GM18517 (cell line): ENCODE measurements around the gene TRIM17.

Experiments
- ATAC-seq: cut with Tn5 transposase; IDR thresholded peaks from one replicate; pipeline ENCODE4 v1.9.1; 2021; ENCODE audit warnings: mild to moderate bottlenecking, moderate library complexity; ENCODE audit not compliant: unreplicated experiment

The TRIM17 gene

DNA sequence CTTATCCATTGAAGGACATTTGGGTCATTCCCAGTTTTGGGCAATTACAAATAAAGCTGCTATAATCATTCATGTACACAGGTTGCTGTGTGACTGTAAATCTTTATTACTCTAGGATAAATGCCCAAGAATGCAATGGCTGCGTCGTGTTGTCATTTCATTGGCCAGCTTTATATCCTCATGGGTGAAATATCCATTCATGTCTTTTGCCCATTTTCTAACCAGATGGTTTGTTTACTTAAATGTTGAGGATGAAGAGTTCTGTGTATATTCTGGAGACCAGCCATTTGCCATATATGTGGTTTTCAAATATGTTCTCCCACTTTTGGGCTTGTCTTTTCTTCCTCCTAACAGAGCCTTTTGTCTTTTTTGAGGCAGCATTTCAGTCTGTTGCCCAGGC lies 35.3 kb downstream of the TRIM17 start:
- ATAC-seq, result no peak

DNA sequence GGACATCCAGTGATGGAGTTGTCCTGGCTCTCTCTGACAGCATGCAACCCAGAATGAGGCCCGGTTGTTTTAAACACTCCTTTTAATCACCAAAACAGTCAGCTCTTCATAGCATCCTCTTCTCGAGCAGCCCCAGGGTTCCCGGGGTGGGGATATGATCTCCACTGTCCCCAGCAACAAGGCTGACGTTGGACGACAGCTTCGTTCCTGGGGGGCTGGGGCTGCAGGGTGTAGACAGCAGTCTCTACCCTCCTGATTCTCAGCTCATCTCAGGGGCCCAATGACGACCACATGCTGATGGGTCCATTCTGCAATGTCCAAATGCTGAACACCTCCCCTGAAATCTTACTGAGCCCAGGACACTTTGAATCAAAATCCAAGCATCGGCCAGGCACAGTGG lies 37.0 kb downstream of the TRIM17 start:
- ATAC-seq, result no peak

DNA sequence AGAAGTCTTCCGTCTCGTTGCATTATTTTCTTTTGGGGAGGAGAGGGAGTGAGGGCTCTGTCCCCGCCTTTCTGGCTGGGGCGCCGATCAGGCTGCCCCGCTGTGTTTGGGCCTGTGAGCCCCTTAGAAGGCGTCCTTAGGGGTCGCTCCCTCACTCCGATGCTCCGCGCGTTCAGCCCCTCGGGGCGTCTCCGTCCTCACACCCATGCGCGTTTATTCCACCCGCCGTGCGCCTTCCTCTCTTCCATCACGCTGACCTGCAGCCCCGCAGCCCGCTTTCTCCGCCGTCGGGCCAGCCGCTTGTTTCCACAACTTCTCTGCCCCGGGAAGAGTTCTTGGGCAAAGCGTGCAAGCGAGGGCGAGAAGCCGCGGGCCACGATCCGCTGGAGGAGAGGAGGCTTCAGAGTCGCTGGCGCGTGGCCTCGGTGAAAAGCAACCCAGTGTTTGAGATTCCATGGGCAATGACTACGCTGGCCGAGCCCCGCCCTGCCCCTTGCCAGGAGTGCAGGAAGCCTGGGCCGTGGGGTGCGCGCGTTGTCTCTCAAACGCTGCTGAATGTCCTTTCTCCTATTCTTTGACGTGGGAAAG lies 37.7 kb downstream of the TRIM17 start:
- ATAC-seq, result no peak

DNA sequence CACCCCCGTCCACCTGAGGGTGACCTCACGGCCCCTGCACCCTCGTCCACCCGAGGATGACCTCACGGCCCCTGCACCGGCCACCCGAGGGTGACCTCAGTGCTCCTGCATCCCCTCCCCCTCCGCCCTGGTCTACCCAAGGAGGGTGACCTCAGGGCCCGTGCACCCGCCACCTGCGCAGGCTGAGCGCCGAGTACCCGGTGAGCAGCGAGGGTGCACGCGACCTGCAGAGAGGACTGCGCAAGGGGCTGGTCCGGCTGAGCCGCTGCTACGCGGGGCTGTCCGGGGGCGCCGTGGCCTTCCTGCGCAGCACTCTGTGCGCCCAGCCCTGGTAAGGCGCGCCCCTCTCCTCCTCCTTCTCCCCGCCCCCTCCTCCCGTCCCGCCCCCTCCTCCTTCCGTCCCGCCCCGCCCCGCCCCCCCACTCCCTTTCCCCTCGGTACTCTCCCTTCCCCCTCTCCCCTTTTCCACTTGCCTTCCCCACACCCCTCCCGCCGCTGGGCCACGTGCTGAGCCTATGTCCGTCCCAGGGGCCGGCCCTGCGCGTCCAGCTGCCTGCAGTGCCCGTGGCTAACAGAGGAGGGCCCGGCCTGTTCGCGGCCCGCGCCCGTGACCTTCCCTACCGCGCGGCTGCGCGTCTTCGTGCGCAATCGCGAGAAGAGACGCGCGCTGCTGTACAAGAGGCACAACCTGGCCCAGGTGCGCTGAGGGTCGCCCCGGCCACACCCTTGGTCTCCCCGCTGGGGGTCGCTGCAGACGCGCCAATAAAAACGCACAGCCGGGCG lies 38.4 kb downstream of the TRIM17 start:
- ATAC-seq, result no peak

DNA sequence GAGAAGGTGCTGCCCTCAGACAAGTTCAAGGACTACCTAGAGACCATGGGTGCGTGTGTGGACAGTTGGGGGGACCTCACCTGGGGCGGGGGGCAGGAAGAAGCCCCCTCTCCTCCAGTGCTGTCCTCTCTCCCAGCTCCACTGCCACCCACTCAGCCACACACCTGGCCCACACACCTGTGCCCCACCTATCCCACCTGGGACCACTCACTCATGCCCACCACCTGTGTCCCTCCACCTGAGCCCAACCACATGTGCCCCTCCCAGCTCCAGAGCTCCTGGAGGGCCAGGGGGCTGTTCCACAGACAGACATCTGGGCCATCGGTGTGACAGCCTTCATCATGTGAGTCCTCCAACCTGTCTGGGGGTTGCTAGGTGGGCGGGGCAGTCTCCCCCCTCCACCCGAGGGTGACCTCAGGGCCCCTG lies 39.0 kb downstream of the TRIM17 start:
- ATAC-seq, result no peak

DNA sequence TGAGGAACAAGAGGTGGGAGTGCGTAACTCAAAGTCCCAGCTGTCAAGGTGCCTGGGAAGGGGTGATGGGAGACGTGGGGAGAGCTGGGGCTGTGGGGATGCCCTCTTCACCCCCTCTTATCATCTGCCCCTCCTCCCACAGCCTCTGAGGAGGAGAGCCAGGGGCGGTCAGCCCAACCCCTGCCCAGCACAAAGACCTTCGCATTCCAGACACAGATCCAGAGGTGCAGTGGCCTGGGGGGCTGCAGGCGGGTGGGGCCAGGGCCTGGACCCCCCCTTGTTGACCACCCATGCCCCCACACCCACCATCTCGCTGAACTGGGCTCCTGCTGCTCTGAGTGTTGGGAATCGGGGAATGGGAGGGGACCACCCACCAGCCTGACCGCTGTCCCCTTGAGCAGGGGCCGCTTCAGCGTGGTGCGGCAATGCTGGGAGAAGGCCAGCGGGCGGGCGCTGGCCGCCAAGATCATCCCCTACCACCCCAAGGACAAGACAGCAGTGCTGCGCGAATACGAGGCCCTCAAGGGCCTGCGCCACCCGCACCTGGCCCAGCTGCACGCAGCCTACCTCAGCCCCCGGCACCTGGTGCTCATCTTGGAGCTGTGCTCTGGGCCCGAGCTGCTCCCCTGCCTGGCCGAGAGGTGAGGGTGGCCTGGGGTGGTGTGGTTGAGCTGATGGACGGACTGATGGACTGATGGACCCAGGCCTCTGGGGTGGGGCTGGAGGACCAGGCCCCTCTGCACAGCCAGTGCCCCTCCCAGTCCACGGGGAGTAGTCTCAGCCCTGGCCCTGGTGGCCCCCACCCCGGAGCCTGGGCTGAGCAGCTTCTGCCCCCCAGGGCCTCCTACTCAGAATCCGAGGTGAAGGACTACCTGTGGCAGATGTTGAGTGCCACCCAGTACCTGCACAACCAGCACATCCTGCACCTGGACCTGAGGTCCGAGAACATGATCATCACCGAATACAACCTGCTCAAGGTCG lies 39.7 kb downstream of the TRIM17 start:
- ATAC-seq, result no peak

DNA sequence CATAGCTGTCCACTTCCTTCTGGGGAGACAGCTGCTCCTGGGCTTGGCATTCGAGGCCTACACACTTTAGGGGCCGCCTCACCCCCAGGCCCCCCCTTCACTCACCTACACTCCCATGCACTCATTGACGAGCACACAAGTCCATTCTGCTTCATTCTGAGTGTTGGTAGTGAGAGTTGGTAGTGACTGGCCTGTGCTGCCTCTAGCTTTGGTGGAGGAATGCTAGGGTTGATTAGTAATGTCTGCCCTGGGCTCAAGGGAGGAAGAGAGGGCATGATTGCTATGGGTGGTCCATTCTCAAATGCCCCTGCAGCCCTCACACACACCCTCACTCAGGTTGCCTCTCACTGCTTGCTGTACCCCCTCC lies 40.4 kb downstream of the TRIM17 start:
- ATAC-seq, result no peak

DNA sequence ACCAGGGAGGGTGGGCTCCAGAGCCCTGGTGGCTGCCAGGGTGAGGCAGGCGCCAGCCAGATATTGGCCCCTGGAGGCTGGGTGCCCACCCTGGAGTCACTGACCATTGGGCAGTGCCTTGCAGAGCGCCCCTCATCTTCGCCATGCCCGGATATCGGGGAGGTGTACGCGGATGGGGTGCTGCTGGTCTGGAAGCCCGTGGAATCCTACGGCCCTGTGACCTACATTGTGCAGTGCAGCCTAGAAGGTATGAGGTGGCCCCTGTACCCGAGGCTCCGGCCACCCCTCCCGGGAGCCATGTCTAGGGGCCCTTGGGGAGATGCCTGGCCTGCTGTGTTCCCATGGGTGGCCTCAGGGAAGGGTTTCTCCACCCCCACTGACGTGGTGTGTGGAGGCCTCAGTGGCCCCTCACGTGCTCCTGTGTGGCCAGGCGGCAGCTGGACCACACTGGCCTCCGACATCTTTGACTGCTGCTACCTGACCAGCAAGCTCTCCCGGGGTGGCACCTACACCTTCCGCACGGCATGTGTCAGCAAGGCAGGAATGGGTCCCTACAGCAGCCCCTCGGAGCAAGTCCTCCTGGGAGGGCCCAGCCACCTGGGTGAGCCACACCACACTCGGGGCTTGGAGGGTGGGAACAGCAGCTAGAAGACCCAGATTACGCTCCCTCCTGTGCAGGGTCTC lies 40.9 kb downstream of the TRIM17 start:
- no peak for ATAC-seq

DNA sequence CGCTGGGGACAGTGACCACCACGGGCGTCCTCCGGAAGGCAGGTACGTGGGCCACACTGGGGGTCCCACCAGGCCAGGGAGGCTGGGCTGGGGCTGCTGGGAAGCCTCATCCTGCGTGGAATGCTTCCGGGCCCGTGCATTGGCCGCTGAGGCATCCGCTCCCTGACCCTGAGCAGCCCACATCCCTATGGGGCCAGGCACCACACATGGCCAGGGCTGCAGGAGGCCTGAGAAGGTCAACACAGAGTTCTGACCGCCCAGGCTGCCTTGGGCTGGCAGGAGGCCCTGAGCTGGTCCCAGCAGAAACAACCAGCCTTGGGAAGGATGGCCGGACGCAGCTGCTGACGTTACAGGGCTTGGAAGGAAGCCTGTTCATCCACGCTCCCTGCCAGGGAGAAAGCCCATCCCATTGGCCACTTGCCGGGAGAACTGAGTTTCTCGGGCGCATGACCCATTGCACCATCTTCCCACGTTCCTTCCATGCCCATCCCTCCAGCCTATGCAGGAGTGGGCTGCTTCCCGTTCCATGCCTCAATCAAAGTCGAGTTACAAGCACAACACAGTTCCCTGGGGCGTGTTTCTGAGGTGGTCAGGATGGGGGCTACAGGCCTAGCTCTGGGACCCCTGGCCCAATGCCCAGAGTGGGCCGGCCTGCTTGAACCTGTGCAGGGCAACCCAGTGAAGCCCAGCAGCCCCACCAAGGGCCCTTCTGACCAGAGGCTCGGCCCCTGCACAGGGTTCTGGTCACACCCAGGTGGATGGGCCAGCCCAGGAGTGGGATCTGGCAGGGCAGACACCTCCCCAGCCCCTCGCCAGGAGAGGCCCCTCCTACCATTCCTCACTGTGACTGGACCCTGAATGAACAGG lies 41.7 kb downstream of the TRIM17 start:
- no peak for ATAC-seq

DNA sequence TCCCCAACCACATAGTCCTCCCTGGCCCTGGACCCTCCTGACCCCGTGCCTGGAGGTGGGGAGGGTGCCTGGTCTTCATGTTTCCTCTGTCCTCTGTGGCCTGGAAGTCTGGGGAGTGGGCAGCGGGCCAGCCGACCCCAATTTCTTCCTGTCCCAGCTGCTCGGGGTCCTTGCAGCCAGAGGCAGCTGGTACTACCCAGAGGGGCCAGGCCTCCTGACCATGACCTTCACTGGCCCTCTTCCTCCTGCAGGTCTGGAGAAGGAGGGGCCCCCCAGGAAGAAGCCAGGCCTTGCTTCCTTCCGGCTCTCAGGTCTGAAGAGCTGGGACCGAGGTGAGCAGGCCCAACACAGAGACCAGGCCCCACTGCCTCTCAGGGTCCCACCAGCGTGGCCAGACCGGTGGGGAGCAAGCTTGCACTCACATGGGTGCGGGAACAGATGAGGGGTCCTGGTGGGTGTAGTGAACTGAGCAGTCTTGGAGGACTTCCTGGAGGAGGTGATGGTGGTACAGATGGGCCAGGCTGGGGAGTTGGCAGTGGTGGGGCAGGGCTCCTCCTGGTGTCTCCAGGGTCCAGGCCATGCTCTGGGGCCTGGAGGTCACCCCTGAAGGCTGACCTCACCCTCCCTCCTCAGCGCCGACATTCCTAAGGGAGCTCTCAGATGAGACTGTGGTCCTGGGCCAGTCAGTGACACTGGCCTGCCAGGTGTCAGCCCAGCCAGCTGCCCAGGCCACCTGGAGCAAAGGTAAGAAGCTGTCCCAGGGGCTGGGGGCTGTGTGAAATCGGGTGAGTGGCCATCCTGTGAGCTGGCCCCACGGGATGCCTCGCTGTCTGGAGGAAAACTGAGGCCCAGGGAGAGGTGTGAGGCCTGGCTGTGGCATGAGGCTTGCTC lies 42.7 kb downstream of the TRIM17 start:
- ATAC-seq, result no peak

DNA sequence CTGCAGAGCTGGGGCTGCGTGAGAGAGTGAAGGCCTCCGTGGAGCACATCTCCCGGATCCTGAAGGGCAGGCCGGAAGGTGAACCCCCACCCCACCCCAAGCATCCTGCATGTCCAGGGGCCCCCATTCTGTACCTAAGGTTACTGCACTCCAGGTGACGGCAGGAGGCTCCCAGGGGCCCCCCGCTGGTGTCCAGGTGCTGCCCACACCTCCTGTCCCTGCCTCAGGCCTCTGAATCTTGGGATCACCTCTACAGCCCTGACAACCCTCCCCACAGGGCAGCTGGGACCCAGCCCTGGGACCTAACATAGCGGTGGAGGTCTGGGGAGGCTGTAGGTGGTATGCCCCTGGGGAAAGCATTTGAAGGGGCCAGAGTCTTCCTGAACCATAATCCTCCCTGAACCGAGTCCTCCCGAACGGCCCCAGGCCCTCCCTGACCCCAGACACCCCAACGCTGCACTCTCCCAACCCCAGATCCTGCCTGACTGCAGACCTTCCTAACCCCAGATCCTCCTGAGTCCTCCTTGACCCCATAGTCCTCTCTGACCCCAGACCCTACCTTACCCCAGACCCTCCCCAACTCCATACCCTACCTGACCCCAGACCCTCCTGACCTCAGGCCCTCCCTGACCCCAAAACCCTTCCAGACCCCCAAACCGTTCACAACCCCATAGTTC lies 43.5 kb downstream of the TRIM17 start:
- no peak for ATAC-seq

DNA sequence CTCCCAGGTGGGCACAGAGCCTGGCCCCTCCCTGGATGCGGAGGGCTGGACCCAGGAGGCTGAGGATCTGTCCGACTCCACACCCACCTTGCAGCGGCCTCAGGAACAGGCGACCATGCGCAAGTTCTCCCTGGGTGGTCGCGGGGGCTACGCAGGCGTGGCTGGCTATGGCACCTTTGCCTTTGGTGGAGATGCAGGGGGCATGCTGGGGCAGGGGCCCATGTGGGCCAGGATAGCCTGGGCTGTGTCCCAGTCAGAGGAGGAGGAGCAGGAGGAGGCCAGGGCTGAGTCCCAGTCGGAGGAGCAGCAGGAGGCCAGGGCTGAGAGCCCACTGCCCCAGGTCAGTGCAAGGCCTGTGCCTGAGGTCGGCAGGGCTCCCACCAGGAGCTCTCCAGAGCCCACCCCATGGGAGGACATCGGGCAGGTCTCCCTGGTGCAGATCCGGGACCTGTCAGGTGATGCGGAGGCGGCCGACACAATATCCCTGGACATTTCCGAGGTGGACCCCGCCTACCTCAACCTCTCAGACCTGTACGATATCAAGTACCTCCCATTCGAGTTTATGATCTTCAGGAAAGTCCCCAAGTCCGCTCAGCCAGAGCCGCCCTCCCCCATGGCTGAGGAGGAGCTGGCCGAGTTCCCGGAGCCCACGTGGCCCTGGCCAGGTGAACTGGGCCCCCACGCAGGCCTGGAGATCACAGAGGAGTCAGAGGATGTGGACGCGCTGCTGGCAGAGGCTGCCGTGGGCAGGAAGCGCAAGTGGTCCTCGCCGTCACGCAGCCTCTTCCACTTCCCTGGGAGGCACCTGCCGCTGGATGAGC lies 44.3 kb downstream of the TRIM17 start:
- ATAC-seq, result no peak

DNA sequence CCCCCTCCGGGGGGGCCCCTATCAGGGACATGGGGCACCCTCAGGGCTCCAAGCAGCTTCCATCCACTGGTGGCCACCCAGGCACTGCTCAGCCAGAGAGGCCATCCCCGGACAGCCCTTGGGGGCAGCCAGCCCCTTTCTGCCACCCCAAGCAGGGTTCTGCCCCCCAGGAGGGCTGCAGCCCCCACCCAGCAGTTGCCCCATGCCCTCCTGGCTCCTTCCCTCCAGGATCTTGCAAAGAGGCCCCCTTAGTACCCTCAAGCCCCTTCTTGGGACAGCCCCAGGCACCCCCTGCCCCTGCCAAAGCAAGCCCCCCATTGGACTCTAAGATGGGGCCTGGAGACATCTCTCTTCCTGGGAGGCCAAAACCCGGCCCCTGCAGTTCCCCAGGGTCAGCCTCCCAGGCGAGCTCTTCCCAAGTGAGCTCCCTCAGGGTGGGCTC lies 44.9 kb downstream of the TRIM17 start:
- ATAC-seq, result no peak

DNA sequence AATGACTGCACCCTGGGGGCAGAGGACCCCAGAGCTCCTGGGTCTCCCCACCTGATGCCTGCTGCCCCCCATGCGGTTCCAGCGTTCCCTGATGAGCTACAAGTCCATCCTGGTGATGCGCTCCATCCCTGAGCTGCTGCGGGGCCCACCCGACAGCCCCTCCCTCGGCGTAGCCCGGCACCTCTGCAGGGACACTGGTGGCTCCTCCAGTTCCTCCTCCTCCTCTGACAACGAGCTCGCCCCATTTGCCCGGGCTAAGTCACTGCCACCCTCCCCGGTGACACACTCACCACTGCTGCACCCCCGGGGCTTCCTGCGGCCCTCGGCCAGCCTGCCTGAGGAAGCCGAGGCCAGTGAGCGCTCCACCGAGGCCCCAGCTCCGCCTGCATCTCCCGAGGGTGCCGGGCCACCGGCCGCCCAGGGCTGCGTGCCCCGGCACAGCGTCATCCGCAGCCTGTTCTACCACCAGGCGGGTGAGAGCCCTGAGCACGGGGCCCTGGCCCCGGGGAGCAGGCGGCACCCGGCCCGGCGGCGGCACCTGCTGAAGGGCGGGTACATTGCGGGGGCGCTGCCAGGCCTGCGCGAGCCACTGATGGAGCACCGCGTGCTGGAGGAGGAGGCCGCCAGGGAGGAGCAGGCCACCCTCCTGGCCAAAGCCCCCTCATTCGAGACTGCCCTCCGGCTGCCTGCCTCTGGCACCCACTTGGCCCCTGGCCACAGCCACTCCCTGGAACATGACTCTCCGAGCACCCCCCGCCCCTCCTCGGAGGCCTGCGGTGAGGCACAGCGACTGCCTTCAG lies 45.5 kb downstream of the TRIM17 start:
- no peak for ATAC-seq

DNA sequence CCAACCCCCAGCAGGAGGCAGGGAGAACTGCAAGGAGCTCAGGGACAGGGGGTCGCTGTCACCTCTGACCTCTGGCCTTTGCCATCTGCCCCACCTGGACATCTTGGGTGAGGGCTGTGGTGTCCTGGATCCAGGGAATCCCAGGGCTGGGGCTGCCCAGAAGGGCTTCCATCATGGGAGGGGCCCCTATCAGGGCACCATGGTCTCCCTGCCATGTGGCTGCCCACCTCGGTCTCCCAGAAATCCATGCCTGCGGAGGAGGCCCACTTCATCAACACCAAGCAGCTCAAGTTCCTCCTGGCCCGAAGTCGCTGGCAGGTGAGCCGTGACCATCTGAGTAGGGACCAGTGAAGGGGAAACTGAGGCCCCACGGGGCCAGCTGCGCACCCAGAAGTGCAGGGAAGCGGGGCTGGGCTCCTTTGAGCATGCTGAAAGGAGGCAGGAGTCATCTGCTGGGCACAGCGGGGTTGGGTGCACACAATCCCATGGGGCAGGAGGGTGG lies 46.2 kb downstream of the TRIM17 start:
- no peak for ATAC-seq

DNA sequence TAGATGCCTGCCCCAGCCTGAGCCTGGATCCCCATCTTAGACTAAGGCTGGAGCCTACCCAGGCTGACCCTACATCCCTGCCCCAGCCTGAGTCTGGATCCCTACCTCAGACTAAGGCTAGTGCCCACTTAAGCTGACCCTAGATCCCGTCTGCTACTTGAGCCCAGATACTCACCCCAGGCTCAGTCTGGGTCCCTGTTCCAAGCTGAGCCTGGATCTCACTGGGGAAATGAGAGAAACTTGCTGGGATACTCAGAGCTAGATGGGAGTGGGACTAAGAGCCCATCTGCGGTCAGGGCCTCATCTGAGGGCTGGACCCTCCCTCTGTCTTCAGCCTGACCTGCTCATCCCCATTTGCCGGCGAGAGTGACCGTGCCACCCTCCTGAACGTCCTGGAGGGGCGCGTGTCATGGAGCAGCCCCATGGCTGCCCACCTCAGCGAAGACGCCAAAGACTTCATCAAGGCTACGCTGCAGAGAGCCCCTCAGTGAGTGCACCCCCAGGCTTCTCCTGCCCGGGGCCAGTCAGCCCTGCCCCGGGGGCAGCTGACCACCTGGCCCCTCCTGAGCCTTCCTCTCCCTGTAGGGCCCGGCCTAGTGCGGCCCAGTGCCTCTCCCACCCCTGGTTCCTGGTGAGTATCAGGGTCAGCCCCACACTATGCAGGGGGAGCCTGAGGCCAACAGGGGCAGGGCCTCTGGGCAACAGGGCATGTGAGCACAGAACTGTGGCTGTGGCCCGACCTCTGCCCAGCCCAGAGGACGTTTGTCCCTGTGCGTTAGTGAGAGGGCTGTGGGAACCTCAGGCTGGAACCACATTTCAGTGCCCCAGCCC lies 46.8 kb downstream of the TRIM17 start:
- no peak for ATAC-seq
